GM19240 (cell line): Measurements from ENCODE around the gene PRDM12.

Experiments used
- DNase-seq: peaks from one replicate; pipeline ENCODE4 v3.0.0; 2011; ENCODE audit warnings: low spot score; ENCODE audit not compliant: insufficient read length

Gene PRDM12

DNA sequence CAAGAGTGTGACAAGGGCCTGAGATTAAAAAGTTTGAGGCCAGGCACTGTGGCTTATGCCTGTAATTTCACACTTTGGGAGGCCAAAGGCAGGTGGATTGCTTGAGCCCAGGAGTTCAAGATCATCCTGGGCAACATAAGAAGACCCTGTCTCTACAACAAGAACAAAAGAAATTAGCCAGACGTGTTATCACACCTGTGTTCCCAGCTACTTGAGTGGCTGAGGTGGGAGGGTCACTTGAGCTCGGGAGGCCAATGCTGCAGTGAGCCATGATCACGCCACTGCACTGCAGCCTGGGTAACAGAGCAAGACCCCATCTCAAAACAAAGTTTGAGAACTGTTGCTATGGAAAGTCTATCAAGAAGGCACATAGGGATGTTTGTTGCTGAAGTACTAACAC, 54.2 kb downstream of the PRDM12 start:
- no peak for DNase-seq

GRCh38 chr9:130720762-130721161, 56.4 kb downstream of the PRDM12 start:
- DNase-seq = no peak

DNA sequence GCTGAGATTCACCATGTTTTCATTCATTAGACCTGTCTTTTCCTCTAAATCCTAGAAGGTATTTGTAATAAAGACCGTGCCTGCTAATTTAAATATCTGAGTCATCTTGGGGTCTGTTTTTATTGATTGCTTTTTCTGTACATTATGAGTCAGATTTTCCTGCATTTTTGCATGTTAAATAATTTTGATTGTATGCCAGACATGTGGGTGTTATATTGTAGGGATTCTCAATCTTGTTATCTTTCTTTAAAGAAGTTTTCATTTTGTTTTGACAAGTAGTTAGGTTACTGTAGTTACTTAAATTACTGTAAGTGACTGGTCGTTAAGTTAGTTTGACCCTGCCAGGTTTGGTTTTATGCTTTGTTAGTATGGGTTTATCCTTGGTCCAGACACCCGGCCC, 64.3 kb downstream of the PRDM12 start:
- DNase-seq = no peak

DNA sequence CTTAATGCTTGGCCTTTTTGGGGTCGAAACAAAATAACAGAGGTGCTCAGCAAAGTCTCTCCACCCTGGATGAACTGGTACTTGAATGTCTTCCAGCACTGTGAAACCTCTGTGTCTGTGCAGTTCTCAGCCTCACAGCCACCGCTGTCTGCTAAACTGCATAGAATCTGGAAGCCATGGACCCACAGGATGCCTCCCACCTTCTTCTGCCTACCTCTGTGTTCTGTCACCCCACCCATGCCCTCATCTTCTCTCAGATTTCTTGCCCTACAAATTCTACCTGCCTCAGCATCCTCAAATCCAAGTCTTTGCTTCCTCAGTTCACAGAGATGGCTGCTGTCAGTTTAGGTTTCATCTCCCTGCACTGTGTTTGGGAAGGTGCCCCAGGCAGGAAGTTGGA, 64.8 kb downstream of the PRDM12 start:
- DNase-seq = no peak

GRCh38 chr9:130731355-130731754, 67.0 kb downstream of the PRDM12 start:
- no peak for DNase-seq

DNA sequence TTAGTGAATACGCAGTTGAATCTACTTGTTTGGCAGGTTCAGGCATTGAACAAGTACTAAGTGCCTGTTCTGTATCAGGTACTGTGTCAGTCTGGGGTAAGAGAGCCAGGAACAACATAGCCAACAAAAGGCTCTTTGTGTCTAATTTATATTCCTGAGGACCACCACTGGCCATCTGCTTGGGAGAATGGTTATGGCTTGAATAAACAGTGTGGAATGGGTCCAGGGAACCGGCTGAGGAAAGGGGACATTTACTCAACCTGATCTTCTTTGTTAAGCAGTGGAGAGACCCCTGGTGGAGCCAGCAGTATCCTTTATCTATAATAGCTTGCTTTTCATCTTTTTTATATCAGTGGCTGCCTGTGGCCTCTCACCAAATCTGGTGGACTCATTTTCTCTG, 67.7 kb downstream of the PRDM12 start:
- DNase-seq = no peak
